GM12878 (cell line): ENCODE data around the gene AURKA. TPM values are rescaled to one million over a fixed set of nuclear protein-coding genes. Genes with fewer than 3 reads are reported as not detected.

ENCODE experiments used
- ATAC-seq: fragments of 200-7000 bp; cut with Tn5 transposase; 3 replicates; pipeline ENCODE4 v1.9.1; 2020; ENCODE audit warnings: mild to moderate bottlenecking, moderate library complexity
- BruUV-seq: library from RNA; stranded (reverse); fragments of 400-500 nt; replicated peaks from 2 replicates; lab custom pipeline; 2021; lab: Mats Ljungman, UMichigan
- CTCF ChIA-PET: fragments of 300-600 bp; sonication (Branson Sonifier 250); formaldehyde crosslinking; extraction: SDS; loops from one replicate; lab custom pipeline; 2021; ENCODE audit warnings: inconsistent platforms; lab: Yijun Ruan, JAX
- POLR2A ChIA-PET: fragments of 350-600 bp; formaldehyde crosslinking; extraction: SDS; loops from one replicate; lab custom pipeline; 2021; ENCODE audit warnings: inconsistent platforms; lab: Charles Lee
- RAD21 ChIA-PET: fragments of 300-600 bp; sonication (Branson Sonifier 250); formaldehyde crosslinking; loops from one replicate; lab custom pipeline; 2023; ENCODE audit warnings: antibody characterized with exemption; ENCODE audit not compliant: unreplicated experiment; lab: Charles Lee
- SMC1A ChIA-PET: fragments of 300-600 bp; sonication (Branson Sonifier 250); formaldehyde crosslinking; loops from one replicate; lab custom pipeline; 2023; ENCODE audit not compliant: unreplicated experiment, uncharacterized antibody; lab: Charles Lee
- DNase-seq: peaks from one replicate; pipeline ENCODE4 v3.0.0-alpha.2; 2011; ENCODE audit warnings: low read depth, low spot score
- FAIRE-seq: peaks from 3 replicates; lab custom pipeline; 2011; peaks lifted over from hg19 to GRCh38; lab: Jason Lieb, UNC
- H2AFZ ChIP-seq: 2 replicates; pipeline ENCODE4 v1.6.0; 2011; ENCODE audit warnings: low read depth, low read length, control low read depth; ENCODE audit not compliant: control insufficient read depth
- H3K27ac ChIP-seq: 2 replicates; pipeline ENCODE4 v1.5.1; 2011; ENCODE audit warnings: control low read depth; ENCODE audit not compliant: control insufficient read depth, insufficient read depth
- H3K27me3 ChIP-seq, 2 experiments: replicated peaks in 1 of 2; 2 replicates each; pipeline versions ENCODE4 v1.6.0 to v1.6.1; 2011; ENCODE audit warnings: low read length in 1 of 2; ENCODE audit not compliant: control insufficient read depth in 2 of 2, insufficient read depth in 2 of 2
- H3K36me3 ChIP-seq, 2 experiments: 2 replicates each; pipeline ENCODE4 v1.5.1; 2011; ENCODE audit warnings: low read length in 1 of 2; ENCODE audit not compliant: control insufficient read depth in 2 of 2, insufficient read depth in 2 of 2
- H3K4me1 ChIP-seq: 2 replicates; pipeline ENCODE4 v1.6.1; 2011; ENCODE audit warnings: mild to moderate bottlenecking, low read length, moderate library complexity, mixed read lengths; ENCODE audit not compliant: control insufficient read depth, insufficient read depth
- H3K4me2 ChIP-seq: 2 replicates; pipeline ENCODE4 v1.6.0; 2011; ENCODE audit warnings: control low read depth; ENCODE audit not compliant: control insufficient read depth, insufficient read depth
- H3K4me3 ChIP-seq: fragments of 200-600 bp; sonication (generic); 2 replicates; pipeline ENCODE4 v1.5.1; 2016
- H3K79me2 ChIP-seq: 2 replicates; pipeline ENCODE4 v1.6.0; 2011; ENCODE audit warnings: low read length; ENCODE audit not compliant: control insufficient read depth, insufficient read depth
- H3K9ac ChIP-seq: 2 replicates; pipeline ENCODE4 v1.8.0; 2011; ENCODE audit warnings: low read length, control low read depth, mixed read lengths; ENCODE audit not compliant: control insufficient read depth, insufficient read depth
- H3K9me3 ChIP-seq: replicated peaks from 3 replicates; pipeline ENCODE4 v1.5.1; 2011; ENCODE audit warnings: mild to moderate bottlenecking, low read length; ENCODE audit not compliant: control insufficient read depth, insufficient read depth
- H4K20me1 ChIP-seq: 2 replicates; pipeline ENCODE4 v1.6.0; 2011; ENCODE audit not compliant: control insufficient read depth, insufficient read depth
- ATF7 ChIP-seq: fragments of 450-650 bp; IDR thresholded peaks from 2 replicates; pipeline ENCODE4 v1.6.1; 2016; ENCODE audit warnings: low read depth, mild to moderate bottlenecking
- CREB1 ChIP-seq: IDR thresholded peaks from 2 replicates; pipeline ENCODE4 v1.6.1; 2012; ENCODE audit warnings: low read depth, mild to moderate bottlenecking, inconsistent platforms
- E2F4 ChIP-seq: IDR thresholded peaks from 2 replicates; pipeline ENCODE4 v1.6.1; 2012; ENCODE audit warnings: low read depth, low read length, improper control_type of control experiment
- ESRRA ChIP-seq: IDR thresholded peaks from 2 replicates; pipeline ENCODE4 v1.6.1; 2012; ENCODE audit warnings: mild to moderate bottlenecking, low read length, improper control_type of control experiment
- KAT2A ChIP-seq: conservative IDR thresholded peaks from 2 replicates; pipeline ENCODE4 v1.6.1; 2011; ENCODE audit warnings: low read depth, low read length; ENCODE audit not compliant: control insufficient read depth
- KDM1A ChIP-seq: fragments of 200-600 bp; sonication (generic); IDR thresholded peaks from 2 replicates; pipeline ENCODE4 v1.6.1; 2016; ENCODE audit warnings: borderline replicate concordance
- NFYA ChIP-seq: IDR thresholded peaks from 2 replicates; pipeline ENCODE4 v1.6.1; 2011; ENCODE audit warnings: low read depth, mild to moderate bottlenecking, low read length, improper control_type of control experiment, borderline replicate concordance
- NRF1 ChIP-seq: conservative IDR thresholded peaks from 2 replicates; pipeline ENCODE4 v1.6.1; 2011; ENCODE audit warnings: mild to moderate bottlenecking, low read depth, low read length, improper control_type of control experiment
- POLR2AphosphoS5 ChIP-seq: IDR thresholded peaks from 2 replicates; pipeline ENCODE4 v1.6.1; 2011; ENCODE audit warnings: mild to moderate bottlenecking, low read length, inconsistent platforms
- RAD21 ChIP-seq: IDR thresholded peaks from 2 replicates; pipeline ENCODE4 v1.6.1; 2011; ENCODE audit warnings: mild to moderate bottlenecking, low read depth, low read length, moderate library complexity; ENCODE audit not compliant: insufficient read depth
- RAD51 ChIP-seq: fragments of 450-650 bp; IDR thresholded peaks from 2 replicates; pipeline ENCODE4 v1.6.1; 2016; ENCODE audit warnings: moderate library complexity, mild to moderate bottlenecking, inconsistent platforms
- STAT1 ChIP-seq: fragments of 450-650 bp; conservative IDR thresholded peaks from 2 replicates; pipeline ENCODE4 v1.6.1; 2014; ENCODE audit warnings: antibody characterized with exemption, mild to moderate bottlenecking
- WRNIP1 ChIP-seq: IDR thresholded peaks from 2 replicates; pipeline ENCODE4 v1.6.1; 2011; ENCODE audit warnings: low read depth, low read length, improper control_type of control experiment, borderline replicate concordance
- WGBS: methylation state at CpG from one replicate; pipeline ENCODE4 v1.1.6; 2016; ENCODE audit warnings: low lambda C conversion rate; ENCODE audit not compliant: insufficient replicate concordance, insufficient coverage; ENCODE audit errors: missing lambda C conversion rate; 5-methylcytosine and 5-hydroxymethylcytosine counted together
- in situ Hi-C: fragments of 300-500 bp; cut with MboI; formaldehyde crosslinking; loops from 9 replicates; pipeline ENCODE4 v1.14.3; 2018; ENCODE audit warnings: mixed read lengths
- intact Hi-C: fragments of 100-400 bp; cut with micrococcal nuclease; formaldehyde crosslinking; loops from one replicate; pipeline ENCODE4 v1.14.2; 2022; ENCODE audit not compliant: unreplicated experiment
- polyA plus RNA-seq, 11 experiments: library from polyadenylated mRNA; depleted of rRNA in 4 of 11; unstranded in 6 of 11; stranded (reverse) in 5 of 11; fragments of >200 nt; fragmentation: Nextera tagmentation in 4 of 11; fragmentation: Illumina TruSeq in 1 of 11; extraction: Ambion mirVana in 4 of 11; extraction: Trizol in 1 of 11; gene quantifications; 1 replicate in 1 of 11; 2 replicates in 10 of 11; pipeline versions ENCODE4 v1.2.1 to v1.2.3, GENCODE V29; 2011 to 2016; ENCODE audit warnings: inconsistent platforms in 2 of 11, missing spikeins in 2 of 11, low read depth in 1 of 11
- total RNA-seq, 4 experiments: library from RNA; depleted of rRNA in 3 of 4; stranded (reverse); fragments of >200 nt in 3 of 4; fragmentation: Illumina TruSeq in 1 of 4; extraction: Trizol in 1 of 4; gene quantifications; 2 replicates each; pipeline versions ENCODE4 v1.2.1 to v1.2.3, GENCODE V29; 2013 to 2021
- TF ChIP-seq, protein P1 (sequence below): IDR thresholded peaks from 2 replicates; pipeline ENCODE4 v1.6.1; 2011; ENCODE audit warnings: low read depth, mild to moderate bottlenecking, low read length, moderate library complexity, borderline replicate concordance; ENCODE audit errors: extremely low read depth

AURKA gene
- total and polyA plus RNA-seq, 10 of the 15 experiments (the other 5 are each of a cell fraction or from before 2014, with no cell fraction given) = 57.3 to 122 (median 73.4) TPM

- TF ChIP-seq ATF7 (no peak), KAT2A (no peak), STAT1 (no peak), NRF1 (no peak), E2F4 (no peak), KDM1A (no peak), RAD51 (no peak), POLR2AphosphoS5 (no peak), RAD21 (no peak), ESRRA (no peak), WRNIP1 (no peak)
- TF ChIP-seq, protein P1, sequence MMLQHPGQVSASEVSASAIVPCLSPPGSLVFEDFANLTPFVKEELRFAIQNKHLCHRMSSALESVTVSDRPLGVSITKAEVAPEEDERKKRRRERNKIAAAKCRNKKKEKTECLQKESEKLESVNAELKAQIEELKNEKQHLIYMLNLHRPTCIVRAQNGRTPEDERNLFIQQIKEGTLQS = no peak
Observed at GRCh38 chr20:56353356-56353755, 38.7 kb downstream of the AURKA start (continued).

DNA sequence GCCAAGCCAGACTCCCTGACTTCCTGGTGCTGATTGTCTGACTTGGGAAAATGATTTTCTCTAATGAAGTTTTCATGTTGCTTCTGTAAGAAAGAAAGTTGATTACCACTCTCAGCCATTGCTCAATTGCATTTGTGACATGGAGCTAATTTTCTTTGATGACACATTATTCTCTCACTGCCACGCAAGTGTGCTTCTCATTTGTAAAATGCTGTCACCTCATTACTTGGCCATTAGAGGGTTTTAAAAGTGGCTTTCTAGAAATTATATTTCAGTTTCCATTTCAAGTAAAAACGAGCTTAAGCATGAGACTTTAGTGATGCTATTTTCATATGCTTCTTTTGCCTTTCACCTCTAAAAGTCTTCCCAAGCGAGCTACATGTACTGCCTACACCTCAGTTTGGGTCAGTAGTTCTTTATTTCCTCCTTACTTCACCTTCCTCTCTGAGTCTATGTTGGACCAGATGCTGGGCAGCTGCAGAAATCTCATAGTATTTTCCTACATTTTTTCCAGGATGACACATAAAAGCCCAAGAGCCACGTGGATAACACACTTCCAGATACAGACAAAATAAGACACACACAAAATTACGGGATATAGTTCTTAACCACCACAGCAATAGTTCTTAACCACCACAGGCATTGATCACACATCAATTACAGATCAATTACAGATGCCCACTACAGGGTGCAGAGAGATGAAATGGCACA lies 39.5 kb downstream of the AURKA start:
- 5% methylated on average over 5 of the region's 5 CpGs for WGBS
- no TSS peak for BruUV-seq
- no peaks in the 10 kb centered on the region for H3K9me3 ChIP-seq
- H3K27ac ChIP-seq = no peak overlapping the region
- H3K4me1 ChIP-seq = no peaks in the 10 kb centered on the region
- peaks cover 0 to 10% of the 10 kb centered on the region in 2 experiments; a peak in 1 of 4 replicates for H3K27me3 ChIP-seq
- no peak overlapping the region for H2AFZ ChIP-seq
- POLR2A ChIA-PET = no interaction called here
- DNase-seq (no peak), ATAC-seq (no peak), FAIRE-seq (no peak)
- no peak overlapping the region for H3K4me3 ChIP-seq
- RAD21 ChIA-PET = interaction anchor here (0.8 kb wide), 1 partner anchor 8 kb away, joined by 3 read pairs; no protein-coding TSS in a partner anchor
- no peaks in the 10 kb centered on the region for H3K36me3 ChIP-seq
- in situ Hi-C loops = no loop called here
- intact Hi-C loops = no loop called here
- CTCF ChIA-PET = interaction anchor here (1.0 to 1.4 kb wide), 2 partner anchors 9 to 23 kb away, joined by 4 read pairs; no protein-coding TSS in a partner anchor
- H3K4me2 ChIP-seq = no peak overlapping the region
- H3K9ac ChIP-seq = no peak overlapping the region
- H3K79me2 ChIP-seq = no peaks in the 10 kb centered on the region
- no peaks in the 10 kb centered on the region for H4K20me1 ChIP-seq
- TF ChIP-seq CREB1 = 0 out of 2 replicates have a peak, but pooled peaks have one; percentile 28
- no peak for TF ChIP-seq NFYA
- peak; percentile 27; the same call in 1 of the 2 replicates for TF ChIP-seq ATF7
- SMC1A ChIA-PET = interaction anchor here (1.0 kb wide), 1 partner anchor 8 kb away, joined by 4 read pairs; no protein-coding TSS in a partner anchor
